A673 (cell line): ENCODE data around the gene LNP1. TPM values are rescaled to one million over a fixed set of nuclear protein-coding genes. Genes with fewer than 3 reads are reported as not detected.

Source experiments
- BruUV-seq: library from RNA; stranded (reverse); fragments of 400-500 nt; replicated peaks from 2 replicates; lab custom pipeline; 2021; lab: Mats Ljungman, UMichigan
- CTCF ChIA-PET: fragments of 300-600 bp; sonication (Branson Sonifier 250); formaldehyde crosslinking; loops from one replicate; lab custom pipeline; 2022; ENCODE audit warnings: antibody characterized with exemption; lab: Charles Lee
- POLR2A ChIA-PET: fragments of 300-600 bp; sonication (Branson Sonifier 250); formaldehyde crosslinking; loops from one replicate; lab custom pipeline; 2022; ENCODE audit warnings: antibody characterized with exemption; ENCODE audit not compliant: low non-redundant PET; lab: Charles Lee
- DNase-seq: peaks from one replicate; pipeline ENCODE4 v3.0.0-alpha.2; 2015; ENCODE audit warnings: low spot score
- H3K27ac ChIP-seq: fragments of 200-600 bp; sonication (generic); 2 replicates; pipeline ENCODE4 v1.5.1; 2016; ENCODE audit warnings: mixed run types, low read depth, mild to moderate bottlenecking, mixed read lengths, antibody characterized with exemption, low read length; ENCODE audit not compliant: poor library complexity, severe bottlenecking
- H3K27me3 ChIP-seq: fragments of 200-600 bp; sonication (generic); replicated peaks from 2 replicates; pipeline ENCODE4 v1.6.1; 2017; ENCODE audit warnings: mixed run types, low read depth, mild to moderate bottlenecking, mixed read lengths, antibody characterized with exemption, low read length; ENCODE audit not compliant: insufficient read depth, poor library complexity
- H3K36me3 ChIP-seq: fragments of 200-600 bp; sonication (generic); 2 replicates; pipeline ENCODE4 v1.6.1; 2016; ENCODE audit warnings: mixed run types, mild to moderate bottlenecking, mixed read lengths, antibody characterized with exemption, low read length; ENCODE audit not compliant: insufficient read depth, poor library complexity, severe bottlenecking
- H3K4me1 ChIP-seq: fragments of 200-600 bp; sonication (generic); 2 replicates; pipeline ENCODE4 v1.6.1; 2017; ENCODE audit warnings: mixed run types, mild to moderate bottlenecking, mixed read lengths, antibody characterized with exemption, low read length; ENCODE audit not compliant: insufficient read depth, poor library complexity, severe bottlenecking
- H3K4me3 ChIP-seq: fragments of 200-600 bp; sonication (generic); 2 replicates; pipeline ENCODE4 v1.5.1; 2016; ENCODE audit warnings: low read depth, mixed run types, mild to moderate bottlenecking, mixed read lengths, low read length; ENCODE audit not compliant: poor library complexity, severe bottlenecking
- H3K9me3 ChIP-seq: fragments of 200-600 bp; sonication (generic); 2 replicates; pipeline ENCODE4 v1.6.1; 2016; ENCODE audit warnings: mixed run types, low read depth, mild to moderate bottlenecking, mixed read lengths, antibody characterized with exemption, low read length; ENCODE audit not compliant: poor library complexity, severe bottlenecking
- CTCF ChIP-seq: fragments of 300-800, 200-600 bp; sonication (generic); conservative IDR thresholded peaks from 2 replicates; pipeline ENCODE4 v1.5.1; 2017; ENCODE audit warnings: low read depth, mild to moderate bottlenecking, antibody characterized with exemption, low read length, moderate library complexity, mixed read lengths
- EZH2 ChIP-seq: fragments of 200-600 bp; sonication (generic); IDR thresholded peaks from 2 replicates; pipeline ENCODE4 v1.6.1; 2017; ENCODE audit warnings: borderline replicate concordance, low read depth, mild to moderate bottlenecking, mixed read lengths, antibody characterized with exemption, low read length; ENCODE audit not compliant: poor library complexity, severe bottlenecking
- intact Hi-C: fragments of 100-400 bp; cut with micrococcal nuclease; formaldehyde crosslinking; loops from one replicate; pipeline ENCODE4 v1.10.0; 2022; ENCODE audit not compliant: unreplicated experiment
- total RNA-seq: library from RNA; stranded (reverse); gene quantifications from 2 replicates; pipeline ENCODE4 v1.2.3, GENCODE V29; 2021

The LNP1 gene
- total RNA-seq, 1 experiment from 2014 or later, result 4.3 TPM

- ChIA-PET CTCF (no interaction called here), POLR2A (no interaction called here)
- no peaks in the 10 kb centered on the region for H3K9me3 ChIP-seq
- no peak overlapping the region for H3K27ac ChIP-seq
- H3K27me3 ChIP-seq, result no peaks in the 10 kb centered on the region
- H3K4me1 ChIP-seq, result no peaks in the 10 kb centered on the region
- no peak for DNase-seq
- peaks cover 59% of the 10 kb centered on the region for H3K36me3 ChIP-seq
- no TSS peak for BruUV-seq
- H3K4me3 ChIP-seq, result no peak overlapping the region
- intact Hi-C loops, result no loop called here
- no peak for TF ChIP-seq CTCF
- no peak for TF ChIP-seq EZH2
These were observed 46.5 kb upstream of the LNP1 start for GRCh38 chr3:100354850-100355249.

GRCh38 chr3:100358413-100358812 is 42.9 kb upstream of the LNP1 start:
- no peak for DNase-seq
- ChIA-PET POLR2A (no interaction called here), CTCF (no interaction called here)
- TF ChIP-seq EZH2 (no peak), CTCF (no peak)
- H3K27ac ChIP-seq, result no peak overlapping the region
- BruUV-seq, result no TSS peak
- no peaks in the 10 kb centered on the region for H3K9me3 ChIP-seq
- H3K4me3 ChIP-seq, result no peak overlapping the region
- H3K27me3 ChIP-seq, result no peaks in the 10 kb centered on the region
- intact Hi-C loops, result no loop called here
- peaks cover 53% of the 10 kb centered on the region for H3K36me3 ChIP-seq
- no peaks in the 10 kb centered on the region for H3K4me1 ChIP-seq

- intact Hi-C loops, result no loop called here
- no peaks in the 10 kb centered on the region for H3K9me3 ChIP-seq
- no TSS peak for BruUV-seq
- ChIA-PET POLR2A (no interaction called here), CTCF (no interaction called here)
- H3K27me3 ChIP-seq, result no peaks in the 10 kb centered on the region
- peaks cover 51% of the 10 kb centered on the region for H3K36me3 ChIP-seq
- no peak for TF ChIP-seq CTCF
- no peak for TF ChIP-seq EZH2
- H3K27ac ChIP-seq, result no peak overlapping the region
- DNase-seq, result no peak
- H3K4me1 ChIP-seq, result no peaks in the 10 kb centered on the region
- no peak overlapping the region for H3K4me3 ChIP-seq
These were observed 42.3 kb upstream of the LNP1 start for GRCh38 chr3:100359035-100359434.
